Peyer's patch (tissue), 4 donors: Measurements from ENCODE around the gene CNTROB. TPM values are rescaled to one million over a fixed set of nuclear protein-coding genes. Genes with fewer than 3 reads are reported as not detected.
A peak's percentile ranks its signal among the peaks of the same experiment; 100 is the strongest.

Source experiments
- DNase-seq, 3 donors: peaks; one replicate each; pipeline ENCODE4 v3.0.0-alpha.2; 2017 to 2019
- H3K27ac ChIP-seq, 4 donors: fragments of 200-600 bp; sonication (generic); one replicate each; pipeline ENCODE4 v1.5.1; 2016 to 2019
- H3K27me3 ChIP-seq, 2 donors: fragments of 200-600 bp; sonication (generic); one replicate each; pipeline ENCODE4 v1.5.1; 2019
- H3K36me3 ChIP-seq, 3 donors: fragments of 200-600 bp; sonication (generic); one replicate each; pipeline ENCODE4 v1.5.1; 2016 to 2019
- H3K4me1 ChIP-seq, 4 donors: fragments of 200-600 bp; sonication (generic); one replicate each; pipeline ENCODE4 v1.5.1; 2016 to 2019
- H3K4me3 ChIP-seq, 4 donors: fragments of 200-600 bp; sonication (generic); 1 replicate in 3 of 4; 2 replicates in 1 of 4; pipeline ENCODE4 v1.5.1; 2016 to 2019; ENCODE audit warnings: mild to moderate bottlenecking in 1 of 4
- H3K9me3 ChIP-seq, 4 donors: fragments of 200-600 bp; sonication (generic); one replicate each; pipeline ENCODE4 v1.5.1; 2016 to 2019; ENCODE audit warnings: mild to moderate bottlenecking in 1 of 4
- CTCF ChIP-seq, 6 experiments: fragments of 450-650 bp in 4 of 6; fragments of 200-600 bp in 2 of 6; sonication (generic) in 1 of 6; IDR thresholded peaks; one replicate each; pipeline ENCODE4 v1.5.1; 2017 to 2019; ENCODE audit warnings: antibody characterized with exemption in 6 of 6, mild to moderate bottlenecking in 3 of 6, moderate library complexity in 1 of 6
- POLR2A ChIP-seq, 2 donors: fragments of 450-650 bp; IDR thresholded peaks; one replicate each; pipeline ENCODE4 v1.5.1; 2017; ENCODE audit warnings: antibody characterized with exemption in 2 of 2, mild to moderate bottlenecking in 2 of 2, moderate library complexity in 2 of 2
- total RNA-seq, 4 donors: library from RNA; depleted of rRNA; stranded (reverse); fragments of >200 nt; gene quantifications; one replicate each; pipeline ENCODE4 v1.1.0, GENCODE V29; 2016

Gene CNTROB
- total RNA-seq, 4 donors from 2014 or later = 30.5 to 120 (median 45.2) TPM

- H3K4me3 ChIP-seq = peak within 1 kb of the TSS in 2 of 4 donors; percentile 1 to 24
Measured at GRCh38 chr17:7929158-7930023, 2.6 kb upstream of the CNTROB start, which contains the start of gene KCNAB3. TSS of gene KCNAB3 (minus strand) at chr17:7929856. CDS start at chr17:7929435, 421 bp downstream.

GRCh38 chr17:7930841-7931631, 970 bp upstream of the CNTROB start:
- Histone ChIP-seq H3K4me1 (peaks cover 0 to 21% (median 12%) of the 10 kb centered on the region in 4 donors), H3K36me3 (peaks cover 0 to under 1% (median 0%) of the 10 kb centered on the region in 3 donors), H3K9me3 (no peaks in the 10 kb centered on the region), H3K27me3 (no peaks in the 10 kb centered on the region), H3K27ac (peak overlapping the region; percentile 74 to 88 (median 84)), H3K4me3 (peak overlapping the region; percentile 70 to 96 (median 84))
- DNase-seq = peak in 1 of 3 donors; percentile 44
- TF ChIP-seq POLR2A (IDR thresholded peaks at IDR 0.05) (no peak), CTCF (IDR thresholded peaks at IDR 0.05) (no peak)

More at GRCh38 chr17:7929158-7930023, 2.6 kb upstream of the CNTROB start, which contains the start of gene KCNAB3:
- Histone ChIP-seq H3K36me3 (no peaks in the 10 kb centered on the region), H3K27ac (peak within 1 kb of the TSS in 1 of 4 donors; percentile 10), H3K27me3 (no peaks in the 10 kb centered on the region), H3K9me3 (no peaks in the 10 kb centered on the region), H3K4me1 (peaks cover 0 to 21% (median 12%) of the 10 kb centered on the region in 4 donors)
- TF ChIP-seq POLR2A (IDR thresholded peaks at IDR 0.05) = no peak
- no peak for TF ChIP-seq CTCF (IDR thresholded peaks at IDR 0.05)
- DNase-seq = peak in 2 of 3 donors; percentile 52 to 68

- TF ChIP-seq POLR2A (IDR thresholded peaks at IDR 0.05) (no peak), CTCF (IDR thresholded peaks at IDR 0.05) (no peak)
- no peaks in the 10 kb centered on the region for H3K9me3 ChIP-seq
- peaks cover 0 to 15% (median 0%) of the 10 kb centered on the region in 3 donors for H3K36me3 ChIP-seq
- H3K27me3 ChIP-seq = no peaks in the 10 kb centered on the region
- H3K4me1 ChIP-seq = peaks cover 0 to 21% (median 12%) of the 10 kb centered on the region in 4 donors
- peak overlapping the region; percentile 74 to 88 (median 84) for H3K27ac ChIP-seq
- H3K4me3 ChIP-seq = peak overlapping the region; percentile 70 to 96 (median 84)
- peak in 2 of 3 donors; percentile 34 to 64 for DNase-seq
Measured at GRCh38 chr17:7932483-7932891, 481 bp downstream of the CNTROB start.

- Histone ChIP-seq H3K27me3 (no peaks in the 10 kb centered on the region), H3K9me3 (no peaks in the 10 kb centered on the region), H3K4me3 (peak overlapping the region; percentile 70 to 96 (median 84)), H3K4me1 (peaks cover 0 to 21% (median 12%) of the 10 kb centered on the region in 4 donors), H3K36me3 (peaks cover 0 to 18% (median 0%) of the 10 kb centered on the region in 3 donors), H3K27ac (peak overlapping the region in 2 of 4 donors; percentile 74 to 81)
- DNase-seq = peak in 2 of 3 donors; percentile 53 to 59
- TF ChIP-seq CTCF (IDR thresholded peaks at IDR 0.05) (peak in 1 of 6 experiments; percentile 14), POLR2A (IDR thresholded peaks at IDR 0.05) (no peak)
Measured at GRCh38 chr17:7932949-7933348, 943 bp downstream of the CNTROB start.

GRCh38 chr17:7935859-7936258, 3.9 kb downstream of the CNTROB start:
- Histone ChIP-seq H3K4me1 (peaks cover 0 to 17% (median 7%) of the 10 kb centered on the region in 4 donors), H3K9me3 (no peaks in the 10 kb centered on the region), H3K4me3 (no peak overlapping the region), H3K27ac (no peak overlapping the region), H3K27me3 (no peaks in the 10 kb centered on the region), H3K36me3 (peaks cover 0 to 44% (median 0%) of the 10 kb centered on the region in 3 donors)
- TF ChIP-seq CTCF (IDR thresholded peaks at IDR 0.05) = no peak
- DNase-seq = no peak
